Lower leg skin (tissue), 4 donors: Measurements from ENCODE around the gene DPYD. TPM values are rescaled to one million over a fixed set of nuclear protein-coding genes. Genes with fewer than 3 reads are reported as not detected.

ENCODE experiments used
- DNase-seq, 2 donors: peaks; one replicate each; pipeline ENCODE4 v3.0.0-alpha.2; 2019; ENCODE audit warnings: low spot score in 2 of 2
- H3K4me3 ChIP-seq: fragments of 200-600 bp; sonication (generic); 2 replicates; pipeline ENCODE4 v1.5.1; 2017; ENCODE audit warnings: mild to moderate bottlenecking, low read depth; ENCODE audit not compliant: poor library complexity, severe bottlenecking
- POLR2A ChIP-seq, 2 donors: fragments of 450-650 bp; IDR thresholded peaks; one replicate each; pipeline ENCODE4 v1.6.1; 2016 to 2017; ENCODE audit warnings: antibody characterized with exemption in 2 of 2, mild to moderate bottlenecking in 1 of 2, moderate library complexity in 1 of 2
- WGBS, 2 donors: methylation state at CpG; one replicate each; pipeline ENCODE4 v1.1.5; 2018; 5-methylcytosine and 5-hydroxymethylcytosine counted together
- intact Hi-C: fragments of 100-400 bp; cut with DNase I; formaldehyde crosslinking; loops from one replicate; pipeline ENCODE4 v1.15.0; 2023; ENCODE audit warnings: low total_unique reads
- total RNA-seq, 4 donors: library from RNA; depleted of rRNA; stranded (reverse); fragments of >200 nt; gene quantifications; one replicate each; pipeline ENCODE4 v1.1.0, GENCODE V29; 2016
- TF ChIP-seq, protein P1 (sequence below), 3 donors: fragments of 450-650 bp; IDR thresholded peaks; one replicate each; pipeline ENCODE4 v1.5.1; 2016; ENCODE audit warnings: antibody characterized with exemption in 3 of 3, mild to moderate bottlenecking in 3 of 3, moderate library complexity in 2 of 3

Gene DPYD
- total RNA-seq, 4 donors from 2014 or later, result 10.6 to 16.1 (median 14.6) TPM

- TF ChIP-seq, protein P1, sequence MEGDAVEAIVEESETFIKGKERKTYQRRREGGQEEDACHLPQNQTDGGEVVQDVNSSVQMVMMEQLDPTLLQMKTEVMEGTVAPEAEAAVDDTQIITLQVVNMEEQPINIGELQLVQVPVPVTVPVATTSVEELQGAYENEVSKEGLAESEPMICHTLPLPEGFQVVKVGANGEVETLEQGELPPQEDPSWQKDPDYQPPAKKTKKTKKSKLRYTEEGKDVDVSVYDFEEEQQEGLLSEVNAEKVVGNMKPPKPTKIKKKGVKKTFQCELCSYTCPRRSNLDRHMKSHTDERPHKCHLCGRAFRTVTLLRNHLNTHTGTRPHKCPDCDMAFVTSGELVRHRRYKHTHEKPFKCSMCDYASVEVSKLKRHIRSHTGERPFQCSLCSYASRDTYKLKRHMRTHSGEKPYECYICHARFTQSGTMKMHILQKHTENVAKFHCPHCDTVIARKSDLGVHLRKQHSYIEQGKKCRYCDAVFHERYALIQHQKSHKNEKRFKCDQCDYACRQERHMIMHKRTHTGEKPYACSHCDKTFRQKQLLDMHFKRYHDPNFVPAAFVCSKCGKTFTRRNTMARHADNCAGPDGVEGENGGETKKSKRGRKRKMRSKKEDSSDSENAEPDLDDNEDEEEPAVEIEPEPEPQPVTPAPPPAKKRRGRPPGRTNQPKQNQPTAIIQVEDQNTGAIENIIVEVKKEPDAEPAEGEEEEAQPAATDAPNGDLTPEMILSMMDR (IDR thresholded peaks at IDR 0.05), result no peak
- TF ChIP-seq POLR2A (IDR thresholded peaks at IDR 0.05), result no peak
- H3K4me3 ChIP-seq, result no peak overlapping the region
- no peak for DNase-seq
- 96 to 99% methylated on average over 1 of the region's 1 CpG for WGBS, 2 donors
- intact Hi-C loops, result no loop called here
Measured at GRCh38 chr1:97571760-97572159, 349.1 kb downstream of the DPYD start.

DNA sequence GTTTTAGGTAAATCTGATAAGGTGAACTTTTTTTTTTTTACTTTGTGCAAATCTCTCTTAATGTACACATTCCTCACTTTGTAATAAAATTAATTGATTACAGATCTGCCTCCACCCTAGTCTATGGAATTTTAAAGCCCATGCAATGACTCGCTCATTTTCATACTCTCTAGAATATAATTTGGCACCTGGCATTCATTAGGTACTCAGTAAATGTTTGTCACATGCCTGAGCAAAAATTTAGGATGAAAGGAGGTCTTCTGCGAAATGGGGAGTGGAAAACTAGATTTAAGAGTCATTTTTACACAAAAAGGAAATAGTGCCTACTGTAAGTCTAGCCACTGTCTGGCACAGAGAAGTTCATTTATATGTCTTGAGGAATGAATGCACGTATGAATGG lies 350.1 kb downstream of the DPYD start:
- WGBS, 2 donors, result 82% methylated on average over 3 of the region's 3 CpGs
- no peak for TF ChIP-seq POLR2A (IDR thresholded peaks at IDR 0.05)
- TF ChIP-seq, protein P1 (IDR thresholded peaks at IDR 0.05), result no peak
- intact Hi-C loops, result no loop called here
- no peak for DNase-seq
- no peak overlapping the region for H3K4me3 ChIP-seq

GRCh38 chr1:97567000-97567749 lies 353.7 kb downstream of the DPYD start:
- no peak for DNase-seq
- intact Hi-C loops, result no loop called here
- no peak overlapping the region for H3K4me3 ChIP-seq
- 91 to 94% methylated on average over 4 of the region's 4 CpGs for WGBS, 2 donors
- TF ChIP-seq, protein P1 (IDR thresholded peaks at IDR 0.05), result no peak
- TF ChIP-seq POLR2A (IDR thresholded peaks at IDR 0.05), result no peak

GRCh38 chr1:97565886-97566285 lies 354.9 kb downstream of the DPYD start:
- DNase-seq, result no peak
- no peak overlapping the region for H3K4me3 ChIP-seq
- intact Hi-C loops, result no loop called here
- 72 to 82% methylated on average over 5 of the region's 5 CpGs for WGBS, 2 donors
- TF ChIP-seq POLR2A (IDR thresholded peaks at IDR 0.05), result no peak
- TF ChIP-seq, protein P1 (IDR thresholded peaks at IDR 0.05), result no peak

- TF ChIP-seq POLR2A (IDR thresholded peaks at IDR 0.05), result no peak
- TF ChIP-seq, protein P1 (IDR thresholded peaks at IDR 0.05), result no peak
- no peak overlapping the region for H3K4me3 ChIP-seq
- no peak for DNase-seq
- intact Hi-C loops, result no loop called here
- WGBS, 2 donors, result 96% methylated on average over 4 of the region's 4 CpGs
Measured at GRCh38 chr1:97563926-97564325, 356.9 kb downstream of the DPYD start.

GRCh38 chr1:97562081-97562480 lies 358.8 kb downstream of the DPYD start:
- no peak for DNase-seq
- H3K4me3 ChIP-seq, result no peak overlapping the region
- TF ChIP-seq POLR2A (IDR thresholded peaks at IDR 0.05), result no peak
- TF ChIP-seq, protein P1 (IDR thresholded peaks at IDR 0.05), result no peak
- intact Hi-C loops, result no loop called here
